ENCODE results near the gene ABI3.

ABI3 gene

DNA sequence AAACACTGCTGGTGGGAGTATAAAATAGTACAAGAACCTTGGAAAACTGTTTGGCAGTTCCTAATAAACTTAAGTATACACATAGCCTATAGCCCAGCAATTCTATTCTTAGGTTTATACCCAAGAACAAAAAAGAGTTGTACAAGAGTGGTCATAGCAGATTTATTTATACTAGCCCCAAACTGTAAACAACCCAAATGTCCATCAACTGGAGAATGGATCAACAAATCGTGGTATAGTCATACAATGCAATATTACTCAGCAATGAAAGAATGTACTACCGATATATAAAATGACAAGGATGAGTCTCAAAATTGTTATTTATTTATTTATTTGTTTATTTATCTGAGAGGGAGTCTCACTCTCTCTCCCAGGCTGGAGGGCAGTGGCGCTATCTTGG lies 23.2 kb upstream of the ABI3 start:
- peaks cover 0 to 4% of the 10 kb centered on the region in 2 donors for H3K27me3 Mint-ChIP-seq
- H3K27ac Mint-ChIP-seq, result no peak overlapping the region
- H3K36me3 Mint-ChIP-seq (ENCODE audit: insufficient read depth), result peaks cover 10% of the 10 kb centered on the region
- H3K4me3 Mint-ChIP-seq, result no peak overlapping the region
- H3K9me3 Mint-ChIP-seq, result peaks cover 0 to 2% of the 10 kb centered on the region in 2 donors
- H3K4me1 Mint-ChIP-seq (ENCODE audit: low read depth in 2 of 2), result peaks cover 16 to 24% of the 10 kb centered on the region in 2 donors
- DNase-seq, result no peak
- no peak for ATAC-seq (replicated peaks)

DNA sequence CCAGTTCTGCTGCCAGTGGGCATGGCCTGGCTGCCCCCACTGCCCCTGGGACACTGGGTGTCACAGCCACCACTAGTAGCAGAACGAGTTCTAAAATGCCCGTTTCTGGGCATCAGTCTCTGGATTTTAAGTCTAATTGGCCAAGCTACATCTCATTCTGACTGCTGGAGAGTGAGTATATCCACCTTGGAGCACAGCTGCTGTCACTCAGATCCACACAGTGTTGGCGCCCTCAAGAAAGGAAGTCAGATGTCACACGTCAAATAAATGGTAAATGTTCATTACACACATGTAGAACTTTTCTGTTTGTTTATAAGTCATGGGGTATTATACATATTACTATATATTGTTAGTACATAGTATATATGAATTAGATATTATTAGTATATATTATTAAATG lies 19.6 kb upstream of the ABI3 start:
- peaks cover 21% of the 10 kb centered on the region for H3K36me3 Mint-ChIP-seq (ENCODE audit: insufficient read depth)
- DNase-seq (no peak), ATAC-seq (replicated peaks) (no peak)
- peak overlapping the region in 1 of 2 donors; percentile 12 for H3K27ac Mint-ChIP-seq
- H3K4me1 Mint-ChIP-seq (ENCODE audit: low read depth in 2 of 2), result peaks cover 29 to 45% of the 10 kb centered on the region in 2 donors
- H3K27me3 Mint-ChIP-seq, result peaks cover 0 to 8% of the 10 kb centered on the region in 2 donors
- H3K4me3 Mint-ChIP-seq, result no peak overlapping the region
- no peaks in the 10 kb centered on the region for H3K9me3 Mint-ChIP-seq

DNA sequence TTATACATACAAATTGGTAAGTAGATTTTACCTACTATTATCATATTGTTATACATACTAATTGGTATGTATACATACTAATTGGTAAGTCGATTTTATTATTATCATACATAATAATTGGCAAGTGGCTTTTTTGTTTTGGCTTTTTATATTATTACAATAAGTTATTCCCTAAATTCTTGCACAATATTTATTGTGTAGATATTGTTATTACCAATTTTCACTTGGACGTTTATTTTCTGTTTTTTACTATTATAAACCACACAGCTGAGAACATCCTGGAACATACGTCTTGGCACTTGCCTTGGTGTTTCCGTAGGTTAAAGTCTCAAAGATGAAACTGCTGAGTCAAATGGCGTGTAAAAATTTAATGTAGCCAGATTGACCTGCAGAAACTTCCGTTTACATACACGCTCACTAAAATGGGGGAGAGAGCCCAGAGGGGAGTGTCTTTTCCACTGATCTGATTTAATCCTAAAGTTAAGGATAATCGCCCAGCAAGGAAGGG lies 19.0 kb upstream of the ABI3 start:
- Mint-ChIP-seq H3K27ac (peak overlapping the region; percentile 100), H3K4me1 (ENCODE audit: low read depth in 2 of 2) (peaks cover 29 to 47% of the 10 kb centered on the region in 2 donors), H3K4me3 (peak overlapping the region; percentile 91 to 97), H3K36me3 (ENCODE audit: insufficient read depth) (peaks cover 21% of the 10 kb centered on the region), H3K9me3 (no peaks in the 10 kb centered on the region), H3K27me3 (peaks cover 0 to 8% of the 10 kb centered on the region in 2 donors)
- peak; percentile 2 for ATAC-seq (replicated peaks)
- DNase-seq, result no peak

DNA sequence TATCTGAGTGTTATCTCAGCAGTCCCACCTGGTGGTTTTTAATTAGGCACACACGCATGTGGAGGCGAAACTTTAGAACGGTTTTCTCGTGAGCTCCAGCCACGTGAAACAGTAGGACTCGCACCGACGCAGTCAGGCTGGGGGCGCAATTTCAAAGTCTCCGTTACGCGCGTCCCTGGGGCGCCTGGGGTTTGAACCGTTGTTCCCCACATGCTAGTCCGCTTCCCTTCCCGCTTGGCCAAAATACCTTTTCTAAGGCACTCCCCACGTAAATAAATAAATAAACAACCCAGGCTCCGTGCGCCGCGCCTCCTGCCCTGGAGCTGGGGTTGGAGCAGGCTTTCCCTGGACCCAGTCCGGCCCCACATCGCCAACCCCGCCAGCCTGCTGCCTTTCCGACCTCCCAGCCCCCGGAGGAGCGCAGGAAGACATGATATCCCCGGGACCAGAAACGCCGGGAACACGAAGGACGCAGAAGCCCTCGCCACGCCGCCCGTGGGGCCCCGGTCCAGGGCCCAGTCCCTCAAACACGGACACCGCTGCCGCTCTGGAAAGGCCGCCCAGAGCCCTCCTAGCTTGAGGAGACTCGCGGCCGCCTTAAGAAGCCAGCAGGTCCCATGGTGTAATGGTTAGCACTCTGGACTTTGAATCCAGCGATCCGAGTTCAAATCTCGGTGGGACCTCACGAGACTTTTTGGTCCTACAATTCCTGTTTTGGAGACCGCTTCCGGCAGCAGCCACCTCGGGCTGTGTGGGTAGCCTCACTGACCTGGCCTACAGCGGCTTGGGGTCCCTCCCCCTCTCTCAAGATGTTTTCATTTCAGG lies 18.4 kb upstream of the ABI3 start:
- Mint-ChIP-seq H3K27ac (peak overlapping the region; percentile 100), H3K4me1 (ENCODE audit: low read depth in 2 of 2) (peaks cover 29 to 47% of the 10 kb centered on the region in 2 donors), H3K36me3 (ENCODE audit: insufficient read depth) (peaks cover 21% of the 10 kb centered on the region), H3K9me3 (no peaks in the 10 kb centered on the region), H3K27me3 (peaks cover 0 to 8% of the 10 kb centered on the region in 2 donors), H3K4me3 (peak overlapping the region; percentile 91 to 97)
- DNase-seq (peak; percentile 92 to 95 (median 93)), ATAC-seq (replicated peaks) (peak; percentile 59)

DNA sequence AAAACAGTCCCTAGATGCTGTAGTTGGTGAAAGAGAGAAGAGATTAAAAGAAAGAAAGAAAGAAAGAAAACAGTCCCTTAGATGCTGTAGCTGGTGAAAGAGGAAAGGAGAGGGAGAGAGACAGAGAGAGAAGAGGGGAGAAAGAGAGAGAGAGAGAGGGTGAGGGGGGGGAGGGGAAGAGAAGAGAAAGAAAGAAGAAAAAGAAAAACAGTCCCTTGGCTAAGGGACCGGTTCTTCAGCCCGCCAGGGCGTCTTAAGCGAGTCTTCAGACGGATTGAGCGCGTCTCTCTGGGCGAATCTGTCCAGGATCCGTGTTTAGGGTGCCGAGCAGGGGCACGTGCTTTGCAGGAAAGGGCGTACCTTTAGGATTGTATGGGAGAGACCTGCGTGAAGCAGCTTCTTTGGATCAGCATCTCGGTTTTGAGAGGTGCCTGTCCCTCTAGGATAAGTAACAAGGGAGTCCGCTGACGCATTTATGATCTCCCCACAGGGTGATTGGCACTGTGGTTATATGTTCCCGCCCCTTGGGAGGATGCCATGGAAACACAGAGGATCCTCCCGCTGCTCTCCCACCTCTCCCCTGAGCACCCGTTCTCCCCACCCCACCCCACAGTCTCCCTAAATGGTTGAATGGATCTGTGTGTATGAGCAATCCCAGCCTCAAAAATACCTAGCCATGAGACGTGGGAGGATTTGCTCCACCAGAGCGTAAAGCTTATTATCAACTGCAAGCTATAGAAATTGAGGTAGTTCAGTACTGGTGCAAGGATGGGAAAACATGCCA lies 16.8 kb upstream of the ABI3 start:
- Mint-ChIP-seq H3K4me1 (ENCODE audit: low read depth in 2 of 2) (peaks cover 29 to 47% of the 10 kb centered on the region in 2 donors), H3K27me3 (peaks cover 0 to 8% of the 10 kb centered on the region in 2 donors), H3K27ac (peak overlapping the region; percentile 100), H3K36me3 (ENCODE audit: insufficient read depth) (peaks cover 21% of the 10 kb centered on the region), H3K9me3 (no peaks in the 10 kb centered on the region), H3K4me3 (peak overlapping the region; percentile 91 to 97)
- no peak for ATAC-seq (replicated peaks)
- DNase-seq, result no peak

DNA sequence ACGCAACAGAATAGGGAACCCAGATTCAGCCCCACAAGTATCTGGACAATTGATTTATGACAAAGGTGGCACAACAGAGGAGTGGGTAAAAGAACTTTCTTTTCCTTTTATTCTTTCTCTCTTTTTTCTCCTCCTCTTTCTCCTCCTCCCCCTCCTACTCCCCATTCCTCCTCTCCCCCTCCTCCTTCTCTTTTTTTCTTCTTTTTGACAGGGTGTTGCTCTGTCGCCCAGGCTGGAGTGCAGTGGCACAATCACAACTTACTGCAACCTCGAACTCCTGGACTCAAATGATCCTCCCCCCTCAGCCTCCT lies 16.3 kb upstream of the ABI3 start:
- ATAC-seq (replicated peaks) (no peak), DNase-seq (no peak)
- peaks cover 29 to 47% of the 10 kb centered on the region in 2 donors for H3K4me1 Mint-ChIP-seq (ENCODE audit: low read depth in 2 of 2)
- no peaks in the 10 kb centered on the region for H3K9me3 Mint-ChIP-seq
- peak overlapping the region in 1 of 2 donors; percentile 62 for H3K27ac Mint-ChIP-seq
- H3K36me3 Mint-ChIP-seq (ENCODE audit: insufficient read depth), result peaks cover 21% of the 10 kb centered on the region
- peak overlapping the region; percentile 42 to 62 for H3K4me3 Mint-ChIP-seq
- peaks cover 0 to 8% of the 10 kb centered on the region in 2 donors for H3K27me3 Mint-ChIP-seq

DNA sequence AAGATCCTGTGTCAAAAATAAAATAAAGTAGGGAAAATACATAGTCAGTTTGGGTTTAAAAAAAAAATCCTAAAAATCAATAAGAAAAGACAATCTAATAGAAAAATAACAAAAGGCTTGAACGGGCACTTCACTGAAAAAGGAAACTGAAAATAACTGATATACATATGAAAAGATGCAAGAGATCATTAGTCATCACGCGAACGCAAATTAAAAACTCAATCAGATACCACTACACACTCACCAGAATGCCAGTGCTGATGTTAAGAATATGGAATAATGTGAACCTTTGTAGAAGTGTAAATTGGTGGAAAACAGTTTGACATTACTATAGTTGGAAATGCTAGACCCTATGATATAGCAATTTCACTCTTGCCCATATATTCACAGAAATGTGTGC lies 14.8 kb upstream of the ABI3 start:
- peak overlapping the region in 1 of 2 donors; percentile 57 for H3K27ac Mint-ChIP-seq
- DNase-seq (no peak), ATAC-seq (replicated peaks) (no peak)
- no peaks in the 10 kb centered on the region for H3K9me3 Mint-ChIP-seq
- peaks cover 0 to 8% of the 10 kb centered on the region in 2 donors for H3K27me3 Mint-ChIP-seq
- peaks cover 24 to 35% of the 10 kb centered on the region in 2 donors for H3K4me1 Mint-ChIP-seq (ENCODE audit: low read depth in 2 of 2)
- peak overlapping the region in 1 of 2 donors; percentile 21 for H3K4me3 Mint-ChIP-seq
- H3K36me3 Mint-ChIP-seq (ENCODE audit: insufficient read depth), result peaks cover 21% of the 10 kb centered on the region

DNA sequence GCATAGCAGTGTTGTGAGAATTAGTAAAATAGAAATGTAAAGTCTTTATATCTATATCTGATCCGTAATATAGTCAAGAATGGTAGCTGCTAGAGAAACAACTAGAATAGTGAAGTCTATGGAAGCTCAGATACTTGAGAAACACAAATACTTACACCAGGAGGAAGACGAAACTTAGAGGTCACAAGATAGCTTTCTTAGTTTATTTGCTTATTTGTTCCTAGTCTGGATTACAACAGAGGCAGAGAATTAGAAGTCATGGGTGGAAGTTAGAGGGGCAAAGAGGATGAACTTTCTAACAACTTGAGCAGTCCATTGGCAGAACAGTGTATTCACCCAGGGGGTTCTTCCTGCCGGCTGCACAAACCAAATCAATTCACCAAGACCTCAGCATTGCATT lies 14.0 kb upstream of the ABI3 start:
- no peak for DNase-seq
- no peak for ATAC-seq (replicated peaks)
- Mint-ChIP-seq H3K9me3 (no peaks in the 10 kb centered on the region), H3K36me3 (ENCODE audit: insufficient read depth) (peaks cover 18% of the 10 kb centered on the region), H3K27me3 (peaks cover 0 to 8% of the 10 kb centered on the region in 2 donors), H3K27ac (peak overlapping the region in 1 of 2 donors; percentile 57), H3K4me1 (ENCODE audit: low read depth in 2 of 2) (peaks cover 20 to 31% of the 10 kb centered on the region in 2 donors), H3K4me3 (no peak overlapping the region)

DNA sequence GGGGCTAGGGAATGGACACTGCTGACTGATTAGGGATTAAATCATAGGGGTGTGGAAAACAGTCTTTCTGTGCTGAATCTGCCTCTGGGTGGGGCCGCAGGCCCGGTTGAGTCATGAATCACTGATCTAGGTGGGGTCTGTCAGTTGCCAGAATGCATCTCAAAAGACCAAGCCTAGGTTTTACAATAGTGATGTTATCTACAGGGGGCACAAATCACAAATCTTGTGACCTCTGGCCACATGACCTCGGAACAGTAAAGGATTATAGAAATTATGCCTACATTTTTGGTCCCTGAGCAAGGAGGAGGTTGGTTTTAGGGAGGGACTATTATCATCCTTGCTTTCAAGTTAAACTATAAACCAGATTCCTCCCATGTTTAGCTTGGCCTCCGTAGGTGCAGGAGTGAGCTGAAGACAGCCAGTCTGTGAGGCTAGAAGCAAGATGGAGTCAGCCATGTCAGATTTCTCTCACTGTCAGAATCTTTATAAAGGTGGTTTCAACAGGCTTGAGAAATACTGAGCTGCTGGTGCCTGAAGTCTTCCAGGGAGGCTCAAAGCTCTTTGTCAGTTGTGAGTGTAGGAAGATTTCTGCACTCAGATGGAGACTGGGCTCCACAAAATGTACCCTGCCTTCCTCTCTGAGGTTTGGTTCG lies 13.0 kb upstream of the ABI3 start:
- ATAC-seq (replicated peaks), result no peak
- H3K36me3 Mint-ChIP-seq (ENCODE audit: insufficient read depth), result peaks cover 9% of the 10 kb centered on the region
- no peak overlapping the region for H3K4me3 Mint-ChIP-seq
- H3K27ac Mint-ChIP-seq, result no peak overlapping the region
- no peaks in the 10 kb centered on the region for H3K9me3 Mint-ChIP-seq
- DNase-seq, result no peak
- peaks cover 0 to 2% of the 10 kb centered on the region in 2 donors for H3K27me3 Mint-ChIP-seq
- H3K4me1 Mint-ChIP-seq (ENCODE audit: low read depth in 2 of 2), result peaks cover 11 to 21% of the 10 kb centered on the region in 2 donors

DNA sequence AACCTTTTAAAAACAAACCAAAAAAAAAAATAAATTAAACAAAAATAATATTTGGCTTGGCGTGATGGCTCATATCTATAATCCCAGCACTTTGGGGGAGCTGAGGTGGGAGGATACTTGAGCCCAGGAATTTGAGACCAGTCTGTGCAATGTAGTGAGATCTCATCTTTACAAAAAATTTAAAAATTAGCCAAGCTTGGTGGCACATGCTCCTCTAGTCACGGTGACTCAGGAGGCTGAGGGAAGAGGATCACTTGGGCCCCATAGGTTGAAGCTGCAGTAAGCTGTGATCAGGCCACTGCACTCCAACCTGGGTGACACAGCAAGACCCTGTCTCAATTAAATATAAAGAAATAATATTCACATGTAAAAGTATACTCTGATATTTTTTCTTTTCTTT lies 12.3 kb upstream of the ABI3 start:
- H3K4me3 Mint-ChIP-seq, result no peak overlapping the region
- no peaks in the 10 kb centered on the region for H3K27me3 Mint-ChIP-seq
- H3K36me3 Mint-ChIP-seq (ENCODE audit: insufficient read depth), result peaks cover 1% of the 10 kb centered on the region
- H3K9me3 Mint-ChIP-seq, result no peaks in the 10 kb centered on the region
- peaks cover 4 to 15% of the 10 kb centered on the region in 2 donors for H3K4me1 Mint-ChIP-seq (ENCODE audit: low read depth in 2 of 2)
- DNase-seq, result no peak
- no peak for ATAC-seq (replicated peaks)
- H3K27ac Mint-ChIP-seq, result no peak overlapping the region

DNA sequence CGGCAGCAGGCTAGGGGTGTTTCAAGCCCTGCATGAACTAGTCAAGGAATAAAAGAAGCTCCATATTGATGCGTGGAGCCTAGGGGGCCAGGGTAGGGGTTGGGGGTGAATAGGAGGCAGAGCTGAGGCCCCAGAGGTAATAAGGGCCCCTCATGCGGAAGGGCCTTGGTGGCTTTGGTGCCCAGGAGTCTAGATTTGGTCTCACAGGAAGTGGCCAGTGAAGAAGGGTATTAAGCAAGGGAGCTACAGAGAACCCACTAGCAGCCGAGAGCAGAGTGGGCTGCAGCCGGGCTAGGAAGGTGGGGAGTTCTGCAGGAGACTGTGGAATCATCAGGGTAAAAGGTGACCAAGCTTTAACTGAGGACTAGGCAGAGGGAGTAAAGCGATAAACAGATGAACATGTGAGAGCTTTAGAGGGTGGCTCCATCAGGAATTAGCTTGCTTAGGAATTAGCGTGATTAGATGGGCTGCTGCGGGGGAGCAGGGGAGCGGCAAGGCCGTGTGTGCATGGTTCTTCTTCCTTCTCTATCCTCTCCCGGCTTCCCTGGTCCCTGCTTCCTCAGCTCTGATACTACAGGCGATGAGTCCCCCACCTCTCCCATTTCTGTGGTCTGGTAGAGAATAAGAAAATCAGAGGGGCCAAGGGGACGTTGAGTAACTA lies 10.0 kb upstream of the ABI3 start:
- DNase-seq (no peak), ATAC-seq (replicated peaks) (no peak)
- no peaks in the 10 kb centered on the region for H3K9me3 Mint-ChIP-seq
- no peaks in the 10 kb centered on the region for H3K27me3 Mint-ChIP-seq
- H3K4me3 Mint-ChIP-seq, result no peak overlapping the region
- peaks cover 0 to 18% of the 10 kb centered on the region in 2 donors for H3K4me1 Mint-ChIP-seq (ENCODE audit: low read depth in 2 of 2)
- H3K36me3 Mint-ChIP-seq (ENCODE audit: insufficient read depth), result no peaks in the 10 kb centered on the region
- H3K27ac Mint-ChIP-seq, result peak overlapping the region in 1 of 2 donors; percentile 35

DNA sequence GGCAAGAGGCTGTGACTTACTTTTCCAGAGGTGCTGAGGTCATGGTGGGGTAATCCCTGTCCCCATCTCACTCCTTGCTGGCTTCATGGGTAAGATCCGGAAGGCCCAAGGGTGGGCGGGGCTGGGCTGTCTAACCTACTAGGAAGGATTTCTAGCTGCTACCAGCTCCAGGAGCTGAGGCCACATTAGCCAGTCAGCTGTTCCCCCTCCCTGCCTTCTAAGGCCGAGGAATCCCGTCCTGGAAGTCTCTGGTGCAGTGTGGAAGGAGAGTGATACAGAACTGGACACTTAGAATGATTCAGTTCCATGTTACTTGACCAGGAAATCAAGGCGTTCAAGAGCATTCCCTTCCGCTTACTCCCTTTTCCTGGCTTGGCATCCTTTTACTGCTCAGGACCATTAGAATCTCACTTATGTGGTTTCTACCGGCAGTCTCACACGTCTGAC lies 9.0 kb upstream of the ABI3 start:
- no peaks in the 10 kb centered on the region for H3K9me3 Mint-ChIP-seq
- H3K36me3 Mint-ChIP-seq (ENCODE audit: insufficient read depth), result peaks cover 6% of the 10 kb centered on the region
- H3K4me1 Mint-ChIP-seq (ENCODE audit: low read depth in 2 of 2), result peaks cover 0 to 17% of the 10 kb centered on the region in 2 donors
- no peak overlapping the region for H3K4me3 Mint-ChIP-seq
- no peaks in the 10 kb centered on the region for H3K27me3 Mint-ChIP-seq
- ATAC-seq (replicated peaks) (no peak), DNase-seq (no peak)
- no peak overlapping the region for H3K27ac Mint-ChIP-seq

DNA sequence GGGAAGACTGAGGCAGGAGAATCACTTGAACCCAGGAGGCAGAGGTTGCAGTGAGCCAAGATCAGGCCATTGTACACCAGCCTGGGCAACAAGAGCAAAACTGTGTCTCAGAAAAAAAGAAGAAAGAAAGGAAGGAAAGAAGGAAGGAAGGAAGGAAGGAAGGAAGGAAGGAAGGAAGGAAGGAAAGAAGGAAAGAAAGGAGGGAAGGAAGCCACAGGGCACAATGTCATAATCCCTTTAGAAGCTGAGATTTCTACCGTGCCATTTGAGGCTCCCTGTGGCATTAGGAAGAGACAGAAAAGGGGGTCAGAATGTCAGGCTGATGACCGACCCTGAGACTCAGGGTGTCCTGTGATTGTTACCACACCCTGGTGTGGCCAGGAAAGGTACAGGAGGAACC lies 6.7 kb upstream of the ABI3 start:
- no peaks in the 10 kb centered on the region for H3K27me3 Mint-ChIP-seq
- H3K27ac Mint-ChIP-seq, result peak overlapping the region in 1 of 2 donors; percentile 7
- no peak overlapping the region for H3K4me3 Mint-ChIP-seq
- peaks cover 11 to 25% of the 10 kb centered on the region in 2 donors for H3K4me1 Mint-ChIP-seq (ENCODE audit: low read depth in 2 of 2)
- no peak for DNase-seq
- H3K9me3 Mint-ChIP-seq, result no peaks in the 10 kb centered on the region
- H3K36me3 Mint-ChIP-seq (ENCODE audit: insufficient read depth), result peaks cover 6% of the 10 kb centered on the region
- ATAC-seq (replicated peaks), result no peak

All from effector memory CD8-positive, alpha-beta T cell (primary cell).